HG02981 (cell line): ENCODE results near the gene DIP2C.
"Not testable (repeated sequence)": the region's sequence is repeated elsewhere in the genome, so short reads cannot be mapped to it uniquely, and the experiment has no call there.

ENCODE experiments used
- ATAC-seq: cut with Tn5 transposase; IDR thresholded peaks from one replicate; pipeline ENCODE4 v1.9.1; 2021; ENCODE audit warnings: mild to moderate bottlenecking, moderate library complexity; ENCODE audit not compliant: unreplicated experiment

DIP2C gene

DNA sequence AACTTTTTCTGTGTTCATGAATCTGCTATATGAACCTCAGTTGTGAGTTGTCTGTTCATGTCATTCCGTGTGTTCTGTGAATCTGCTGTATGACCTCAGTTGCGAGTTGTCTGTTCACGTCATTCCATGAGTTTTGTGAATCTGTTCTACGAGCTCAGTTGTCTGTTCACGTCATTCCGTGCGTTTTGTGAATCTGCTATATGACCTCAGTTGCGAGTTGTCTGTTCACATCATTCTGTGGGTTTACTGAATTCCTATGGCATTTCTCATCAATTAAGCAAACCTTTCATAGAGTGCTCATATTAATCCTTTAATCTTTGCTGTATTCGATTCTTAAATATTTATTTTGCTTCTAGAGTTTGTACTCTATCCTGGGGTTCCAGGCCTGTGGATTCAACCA is 150.6 kb downstream of the DIP2C start:
- no peak for ATAC-seq

DNA sequence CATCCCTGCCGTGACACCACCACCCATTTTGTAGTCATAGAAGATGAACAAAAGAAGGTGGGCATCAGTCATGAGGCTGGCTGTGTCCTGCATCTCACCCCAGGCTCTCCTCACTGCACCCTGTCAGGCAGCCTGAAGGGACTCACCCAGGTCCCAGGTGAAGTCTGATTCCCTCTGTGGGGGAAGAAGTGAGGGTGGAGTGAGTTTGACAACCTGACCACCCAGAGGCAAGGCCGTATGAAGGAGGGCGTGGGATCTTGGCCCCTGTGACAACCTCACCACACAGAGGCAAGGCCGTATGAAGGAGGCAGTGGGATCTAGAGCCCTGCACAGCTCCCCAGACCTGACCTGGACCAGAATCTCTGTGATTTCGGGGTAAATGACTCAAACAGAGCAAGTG is 152.5 kb downstream of the DIP2C start:
- no peak for ATAC-seq

DNA sequence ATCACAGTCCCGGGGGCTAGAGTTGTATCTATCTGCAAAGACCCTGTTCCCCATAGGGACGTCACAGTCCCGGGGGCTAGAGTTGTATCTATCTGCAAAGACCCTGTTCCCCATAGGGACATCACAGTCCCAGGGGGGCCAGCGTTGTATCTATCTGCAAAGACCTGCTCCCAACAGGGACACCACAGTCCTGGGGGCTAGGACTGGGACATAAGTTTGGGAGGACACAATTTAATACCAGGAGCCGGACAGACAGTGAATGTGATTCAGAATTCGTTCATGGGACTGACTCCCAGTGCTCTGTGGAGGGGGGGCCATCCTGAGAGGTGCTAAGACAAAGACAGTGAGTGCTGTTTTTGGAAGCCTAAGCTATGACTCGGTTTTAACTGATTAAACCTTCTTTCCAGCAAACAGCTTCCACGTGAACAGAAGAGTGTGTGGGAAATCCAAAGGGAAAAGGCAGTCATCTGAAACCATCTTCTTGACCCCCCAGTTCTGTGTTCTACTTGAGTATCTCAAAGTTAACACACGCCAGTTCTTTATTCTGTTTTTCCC is 153.0 kb downstream of the DIP2C start:
- no peak for ATAC-seq

DNA sequence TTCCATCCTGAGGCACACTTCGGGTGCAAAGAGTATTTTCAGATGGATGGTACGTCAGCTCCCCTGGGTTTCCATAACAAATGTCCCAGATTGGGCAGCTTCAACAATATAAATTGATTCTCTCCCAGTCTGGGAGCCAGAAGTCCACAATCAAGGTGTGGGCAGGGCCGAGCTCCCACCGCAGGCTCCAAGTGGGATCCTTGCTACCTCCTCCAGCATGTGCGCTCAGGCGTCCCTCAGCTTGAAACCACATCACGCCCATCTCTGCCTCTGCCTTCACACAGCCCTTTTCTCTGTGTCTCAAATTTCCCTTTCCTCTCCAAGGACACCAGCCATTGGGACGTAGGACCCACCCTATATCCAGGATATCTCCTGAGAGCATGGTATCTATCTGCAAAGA is 153.5 kb downstream of the DIP2C start:
- ATAC-seq: no peak

DNA sequence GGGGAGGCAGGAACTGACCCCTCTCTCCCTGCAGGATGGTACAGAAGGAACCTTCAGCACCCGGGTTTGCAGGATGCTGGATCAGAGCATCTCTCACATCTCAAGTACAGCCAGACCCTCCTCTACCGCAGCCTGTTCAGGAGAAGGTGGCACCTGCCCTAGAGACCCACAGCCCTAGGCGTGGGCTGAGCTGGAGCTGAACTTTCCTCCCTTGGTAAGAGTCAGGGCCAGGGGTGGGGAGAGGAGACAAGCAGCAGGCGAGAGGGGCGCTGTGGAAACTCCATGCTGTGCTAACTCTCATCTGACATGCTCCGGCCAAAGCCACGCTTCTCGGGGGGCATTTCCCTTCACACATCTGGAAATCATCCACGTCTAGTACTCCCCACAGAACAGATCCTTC is 154.4 kb downstream of the DIP2C start:
- ATAC-seq: no peak

DNA sequence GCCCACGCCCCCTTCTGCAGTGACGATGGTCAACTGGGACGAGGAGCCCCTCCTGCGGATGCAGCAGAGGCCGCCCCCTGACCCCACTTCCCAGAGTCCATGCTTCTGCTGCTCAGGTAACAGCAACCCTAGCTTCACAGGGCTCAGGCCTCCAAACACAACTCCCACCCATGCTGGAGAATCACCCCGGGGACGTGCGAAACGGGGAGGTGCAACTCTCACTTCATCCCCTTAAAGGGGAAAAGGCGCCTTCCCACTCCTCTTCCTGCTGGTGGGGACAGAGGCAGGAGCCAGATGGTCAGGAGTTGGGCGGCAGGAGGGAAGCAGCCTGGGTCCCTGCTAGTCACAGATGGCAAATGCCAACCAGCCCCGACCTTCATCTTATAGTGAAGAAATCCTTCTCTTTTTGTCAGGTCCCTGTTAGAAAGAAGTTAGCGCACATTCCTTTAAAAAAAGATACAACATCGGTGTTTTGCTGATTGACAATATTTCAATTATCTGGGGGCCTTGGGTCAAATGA is 155.4 kb downstream of the DIP2C start:
- no peak for ATAC-seq

DNA sequence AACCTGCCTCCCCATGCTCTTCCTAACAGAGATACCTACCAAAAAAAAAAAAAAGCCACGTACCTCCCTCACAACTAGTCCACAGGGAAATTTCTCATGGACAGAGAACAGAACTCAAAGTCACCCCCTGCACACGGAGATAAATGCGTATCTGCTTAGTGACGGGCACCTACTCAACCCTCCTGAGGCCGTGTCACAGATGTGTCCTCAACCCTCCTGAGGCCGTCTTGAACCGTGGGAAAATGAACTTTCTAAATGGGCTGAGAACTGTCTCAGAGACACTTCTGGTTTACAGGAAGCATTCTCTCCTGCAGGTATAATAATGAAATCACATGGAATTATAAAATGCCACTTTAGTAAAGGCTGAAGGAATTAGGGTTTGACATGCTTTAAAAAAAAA is 155.9 kb downstream of the DIP2C start:
- ATAC-seq: no peak

DNA sequence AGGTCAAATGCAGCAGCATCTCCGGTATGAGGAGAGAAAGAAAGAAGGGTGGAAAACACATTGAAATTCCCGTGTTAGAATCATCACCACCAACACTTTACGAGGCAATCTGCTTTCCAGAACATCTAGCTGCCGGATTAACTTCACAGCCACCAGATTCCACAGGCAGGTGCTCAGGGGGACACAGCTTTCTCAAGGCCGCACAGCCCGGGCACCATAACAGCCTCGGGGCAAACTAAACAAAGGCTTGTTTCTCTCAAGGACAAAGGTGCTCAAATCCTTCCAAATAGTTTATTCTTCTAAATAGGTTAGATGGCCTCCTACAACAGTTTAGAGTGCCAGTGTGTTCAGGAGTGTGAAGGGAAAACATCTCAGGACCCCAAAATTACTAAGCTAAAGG is 156.3 kb downstream of the DIP2C start:
- no peak for ATAC-seq

DNA sequence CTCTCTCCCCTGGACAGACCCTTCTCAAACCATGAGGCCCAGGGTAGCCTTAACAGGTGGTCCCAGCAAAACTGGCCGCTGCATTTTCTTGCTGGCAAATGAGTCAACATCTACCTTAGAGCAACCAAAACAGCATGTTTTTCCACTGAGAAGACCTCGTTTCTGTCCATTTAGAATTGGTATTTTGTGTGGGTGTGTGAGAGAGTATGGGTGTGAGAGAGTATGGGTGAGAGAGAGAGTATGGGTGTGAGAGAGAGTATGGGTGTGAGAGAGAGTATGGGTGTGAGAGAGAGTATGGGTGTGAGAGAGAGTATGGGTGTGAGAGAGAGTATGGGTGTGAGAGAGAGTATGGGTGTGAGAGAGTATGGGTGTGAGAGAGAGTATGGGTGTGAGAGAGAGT is 157.1 kb downstream of the DIP2C start:
- ATAC-seq: not testable (repeated sequence)

DNA sequence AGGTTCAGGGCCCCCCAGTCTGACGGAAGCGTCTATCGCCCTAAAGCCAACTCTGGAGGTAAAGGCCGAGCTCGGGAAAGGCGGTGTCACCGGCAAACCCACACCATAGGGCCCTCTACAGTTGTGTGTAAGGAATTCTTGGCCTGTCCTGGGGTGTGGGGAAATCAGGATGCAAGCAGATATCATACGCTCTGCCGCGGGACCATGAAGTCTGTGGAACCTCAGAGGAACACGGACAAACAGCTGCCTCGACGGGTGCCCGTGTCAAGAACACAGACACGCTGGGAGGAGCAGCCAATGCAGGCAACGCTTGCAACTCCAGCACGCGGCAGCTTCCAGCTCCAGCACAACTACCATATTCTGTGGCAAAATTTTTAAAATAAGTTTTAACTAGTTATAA is 157.9 kb downstream of the DIP2C start:
- no peak for ATAC-seq

DNA sequence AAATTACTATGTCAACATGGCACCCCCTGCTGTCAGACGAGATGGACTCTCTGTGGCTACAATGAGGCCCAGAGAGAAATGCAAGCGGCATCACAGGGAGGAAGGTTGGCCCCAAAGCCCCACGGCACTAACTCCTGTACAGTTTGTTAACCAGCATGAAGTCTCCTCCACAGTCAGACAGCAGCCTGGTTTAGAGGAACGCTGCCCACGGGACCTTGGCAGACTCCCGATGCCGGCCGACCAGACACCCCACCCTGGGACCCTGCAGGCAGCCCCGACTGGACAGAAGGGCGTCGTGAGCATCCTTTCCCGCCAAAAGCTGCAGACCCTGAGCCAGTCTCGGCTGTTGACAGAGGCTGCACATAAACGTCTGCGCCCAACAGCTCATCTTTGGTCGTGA is 158.8 kb downstream of the DIP2C start:
- no peak for ATAC-seq

DNA sequence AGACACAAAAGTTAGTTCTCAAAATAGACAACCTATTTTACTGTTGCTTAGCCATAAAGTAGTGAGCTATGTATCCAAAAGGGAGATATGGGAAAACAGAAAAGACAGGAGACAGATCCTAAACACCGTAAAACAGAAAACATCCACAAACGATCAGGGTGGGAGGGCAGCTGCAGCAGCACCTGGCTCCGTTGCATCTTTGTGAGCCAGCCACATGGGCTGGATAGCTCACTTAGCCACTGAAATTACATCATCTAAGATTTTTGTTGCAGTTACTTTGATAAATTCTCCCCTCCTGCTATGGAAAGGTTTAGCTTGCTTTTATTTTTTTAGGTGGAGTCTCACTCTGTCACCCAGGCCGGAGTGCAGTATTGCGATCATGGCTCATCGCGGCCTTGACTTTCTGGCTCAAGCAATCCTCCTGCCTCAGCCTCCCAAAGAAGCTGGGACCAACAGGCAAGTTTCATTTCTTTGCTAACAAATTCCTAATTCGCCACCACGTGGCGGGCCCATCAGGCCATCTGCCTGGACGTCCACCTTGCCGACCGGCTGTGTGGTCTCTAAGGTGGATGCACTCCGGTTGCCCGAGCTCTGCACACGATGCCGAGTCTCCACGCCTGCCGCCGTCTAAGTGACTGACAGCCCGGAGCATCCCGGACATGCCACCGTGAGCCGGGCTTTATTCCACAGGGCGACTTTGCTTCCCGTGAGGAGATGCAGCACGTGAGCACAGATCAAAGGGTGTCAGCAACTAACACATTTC is 159.8 kb downstream of the DIP2C start:
- no peak for ATAC-seq

DNA sequence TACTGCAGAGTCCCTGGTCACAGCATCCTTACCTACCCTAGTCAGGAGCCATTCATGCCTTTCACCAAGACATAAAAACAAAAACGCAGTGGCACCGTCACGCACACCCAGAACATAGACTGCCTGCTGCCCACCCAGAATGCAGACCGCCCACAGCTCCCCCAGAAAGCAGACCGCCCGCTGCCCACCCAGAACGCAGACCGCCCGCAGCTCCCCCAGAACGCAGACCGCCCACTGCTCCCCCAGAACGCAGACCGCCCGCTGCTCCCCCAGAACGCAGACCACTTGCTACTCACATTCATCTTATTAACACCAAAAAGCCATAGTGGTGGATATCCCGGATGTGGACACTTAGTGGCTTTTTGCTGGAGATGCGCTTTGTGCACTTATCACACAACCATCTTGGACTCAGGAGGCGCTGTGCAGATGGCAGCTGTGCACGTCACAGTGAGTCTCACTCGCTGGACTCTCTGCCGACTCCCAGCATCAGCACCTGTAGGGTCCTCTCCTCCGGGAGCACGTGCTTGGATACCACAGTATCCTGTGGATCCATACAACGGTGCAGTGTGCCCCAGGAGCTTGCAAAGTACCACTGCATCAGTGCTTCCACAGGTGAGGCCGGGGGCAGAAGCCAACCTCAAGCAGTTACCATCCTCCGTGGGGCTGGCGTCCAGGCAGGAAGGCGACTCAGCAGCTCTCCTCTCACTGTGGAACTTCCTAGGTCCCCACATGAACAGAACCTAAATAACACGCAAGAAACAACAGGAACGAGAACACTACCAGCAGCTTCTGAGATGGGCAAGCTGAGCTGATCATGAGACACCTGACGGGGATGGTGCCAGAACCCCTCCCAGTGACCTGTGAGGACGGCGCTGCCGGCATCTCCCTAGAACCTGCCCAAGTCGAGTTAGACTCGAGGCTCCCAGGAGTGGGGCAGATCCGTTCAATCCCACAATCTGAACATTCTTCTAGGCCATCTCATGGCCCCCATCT is 161.0 kb downstream of the DIP2C start:
- no peak for ATAC-seq

DNA sequence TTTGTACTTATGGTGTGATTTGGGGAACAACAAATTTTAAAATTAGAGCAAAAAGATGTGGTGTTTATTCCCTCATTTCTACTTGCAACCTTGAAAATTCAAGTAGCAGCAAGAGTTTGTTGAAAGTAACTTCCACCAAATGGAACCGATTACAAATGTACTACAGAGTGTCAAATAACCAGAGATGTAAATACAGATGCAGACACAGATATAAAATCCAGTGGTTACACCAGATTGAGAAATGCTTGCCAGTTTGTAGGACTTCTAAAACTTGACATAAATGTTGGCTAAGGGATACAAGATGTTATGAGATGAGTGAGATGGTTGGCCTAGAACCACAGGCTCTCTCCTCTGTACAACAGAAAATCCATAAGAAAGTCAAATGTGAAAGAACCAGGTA is 162.1 kb downstream of the DIP2C start:
- no peak for ATAC-seq

DNA sequence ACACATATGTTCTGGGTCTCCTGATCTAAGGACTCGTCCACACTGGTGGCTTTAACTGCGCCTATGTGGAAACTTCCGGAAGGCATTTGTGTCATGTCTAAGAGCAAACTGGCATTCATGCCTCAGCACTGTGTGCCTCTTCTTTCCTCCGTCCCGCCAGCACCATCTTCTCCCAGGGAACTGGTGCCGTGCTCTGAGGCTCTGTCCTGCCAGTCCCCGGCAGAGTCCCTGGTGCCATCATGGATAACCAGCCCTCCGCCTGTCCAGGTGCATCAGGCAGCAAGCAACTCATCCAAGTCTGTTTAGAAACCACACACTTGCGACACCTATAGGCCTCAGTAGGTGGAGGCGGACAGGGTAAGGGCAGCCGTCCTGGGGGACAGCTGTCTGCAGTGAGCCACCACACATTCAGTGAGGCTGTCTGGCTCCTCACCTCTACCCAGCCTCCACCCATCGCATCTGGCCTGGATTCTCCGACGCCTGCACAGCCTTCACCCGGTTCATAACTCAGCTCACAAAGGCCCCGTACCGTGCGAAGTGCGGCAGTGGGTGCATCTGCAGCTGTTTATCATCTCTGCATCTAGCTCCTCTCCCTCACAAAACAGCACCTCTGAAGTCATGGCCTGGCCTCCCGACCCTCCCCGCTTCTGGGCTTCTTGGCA is 162.7 kb downstream of the DIP2C start:
- ATAC-seq: no peak

DNA sequence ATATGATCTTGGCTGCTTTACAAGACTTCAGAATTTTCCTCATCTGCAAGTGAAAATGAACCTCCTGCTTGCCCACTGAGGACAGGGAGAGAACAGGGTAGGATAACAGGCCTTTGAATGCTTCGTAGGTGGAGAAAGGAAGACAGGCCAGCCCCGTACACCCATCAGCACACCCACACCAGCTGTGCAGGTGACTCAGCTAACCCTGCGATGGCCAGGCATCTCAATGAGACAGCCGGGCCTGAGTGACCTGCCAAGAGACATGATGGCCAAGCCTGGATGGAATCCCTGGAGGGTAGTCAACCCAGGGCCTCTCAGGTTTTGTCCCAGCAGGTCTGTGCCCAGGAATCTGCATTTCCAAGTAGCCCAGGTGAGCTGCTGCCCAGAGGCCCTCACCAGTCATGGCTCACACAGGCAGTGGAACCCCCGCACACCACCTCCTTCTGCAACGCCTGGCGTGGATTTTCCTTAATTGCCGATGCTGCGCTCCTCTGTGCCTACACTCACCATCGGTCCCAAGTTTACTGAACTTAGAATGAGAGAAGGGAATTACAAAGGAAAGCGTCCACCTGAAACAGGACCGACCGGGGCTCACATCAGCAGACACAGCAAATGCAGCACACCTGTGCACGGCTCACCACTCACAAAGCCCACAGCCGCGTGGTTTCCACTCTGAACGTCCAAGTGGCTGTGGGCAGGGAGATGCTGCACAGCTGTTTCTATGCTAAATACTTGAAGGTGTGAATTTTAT is 163.7 kb downstream of the DIP2C start:
- ATAC-seq: no peak

DNA sequence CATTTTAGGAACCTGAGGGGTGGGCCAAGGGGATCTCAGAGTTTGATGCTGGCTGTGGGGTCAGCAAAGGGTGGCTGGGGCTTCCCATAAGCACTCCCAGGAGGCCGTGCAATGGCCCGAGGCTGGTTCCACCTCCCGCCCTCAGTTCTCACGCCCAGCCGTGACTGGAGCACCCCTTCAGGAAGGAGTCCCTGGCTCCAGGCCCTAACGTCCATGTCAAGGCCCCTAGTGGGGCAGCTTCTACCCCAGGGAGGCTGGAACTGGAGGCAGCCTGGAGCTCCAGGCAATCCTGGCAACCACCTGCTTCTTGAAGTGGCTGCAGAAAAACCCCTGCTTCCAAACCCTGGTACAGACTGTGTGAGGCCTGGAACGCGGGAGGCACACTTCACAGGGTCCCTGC is 165.5 kb downstream of the DIP2C start:
- no peak for ATAC-seq

DNA sequence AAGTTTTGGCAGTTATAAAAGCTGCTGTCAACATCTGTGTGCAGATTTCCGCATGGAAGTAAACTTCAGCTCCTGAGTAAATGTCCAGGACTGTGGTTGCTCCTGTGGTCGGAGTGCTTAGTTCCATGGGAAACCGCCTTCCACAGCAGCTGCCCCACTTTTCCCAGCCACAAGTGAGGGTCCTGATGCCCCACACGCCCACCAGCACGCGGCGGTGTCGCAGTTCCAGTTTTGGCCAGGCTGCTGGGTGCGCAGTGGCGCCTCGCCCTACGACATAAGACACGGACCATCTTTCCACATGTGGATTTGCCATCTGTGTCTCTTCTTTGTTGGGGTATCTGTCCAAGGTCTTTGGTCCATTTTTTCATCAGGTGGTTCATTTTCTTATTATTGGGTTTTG is 167.1 kb downstream of the DIP2C start:
- no peak for ATAC-seq

DNA sequence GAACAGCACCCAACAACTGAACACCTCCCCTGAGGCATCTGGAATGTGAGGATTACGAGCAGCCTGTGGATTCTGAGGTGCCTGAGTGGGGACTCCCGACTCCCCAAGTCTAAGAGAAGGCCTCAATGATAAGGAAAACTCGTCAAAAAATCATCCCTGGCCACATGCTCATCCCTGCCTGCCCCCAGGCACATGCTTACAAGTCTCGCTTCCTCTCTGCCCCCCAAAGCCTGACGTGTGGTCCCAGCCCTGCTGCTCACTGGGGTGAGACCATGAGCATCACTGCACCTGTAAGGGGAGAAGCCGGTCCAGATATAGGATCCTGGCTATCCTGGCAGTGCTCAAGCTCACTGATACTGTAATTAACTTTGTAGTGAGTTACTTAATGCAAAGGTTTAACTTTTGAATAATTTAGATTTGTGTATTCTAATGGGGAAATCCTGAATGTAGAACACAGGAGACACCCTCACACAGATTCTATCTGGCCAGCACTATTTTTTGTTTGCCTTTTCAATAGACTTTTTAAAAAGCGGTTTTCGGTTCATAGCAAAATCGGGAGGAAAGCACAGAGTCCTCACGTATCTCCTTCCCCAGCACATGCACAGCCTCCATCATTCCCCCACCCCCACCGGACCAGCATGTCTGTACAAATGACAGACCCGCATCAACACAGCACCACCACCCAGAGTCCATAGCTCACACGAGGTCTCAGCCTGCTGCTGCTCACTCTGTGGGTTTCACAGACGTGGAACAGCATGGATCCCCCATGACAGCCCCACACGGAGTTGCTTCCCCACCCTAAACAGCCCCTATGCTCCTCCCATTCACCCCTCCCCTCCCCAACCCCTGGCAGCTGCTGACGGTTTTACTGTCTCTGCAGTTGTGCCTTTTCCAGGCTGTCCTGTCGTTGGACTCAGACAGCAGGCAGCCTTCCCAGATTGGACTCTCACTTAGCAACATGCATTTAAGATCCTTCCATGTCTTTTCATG is 167.9 kb downstream of the DIP2C start:
- no peak for ATAC-seq
